OCI-LY3 (cell line): ENCODE results near the gene PTPRM.

Source experiments
- CTCF ChIP-seq: fragments of 200-600, 300-600 bp; sonication (generic); IDR thresholded peaks from 2 replicates; pipeline ENCODE4 v1.5.1; 2014; ENCODE audit warnings: antibody characterized with exemption, low read length, low read depth
- EZH2phosphoT487 ChIP-seq: fragments of 200-600 bp; shearing (Covaris generic); IDR thresholded peaks from 2 replicates; pipeline ENCODE4 v1.6.1; 2018; ENCODE audit warnings: antibody characterized with exemption, mixed run types, low read depth

- no peak for TF ChIP-seq CTCF
- TF ChIP-seq EZH2phosphoT487, result no peak
These were observed 25.3 kb upstream of the PTPRM start for GRCh38 chr18:7541835-7542234.
